Measurements from ENCODE around the gene TRAF6. TPM values are rescaled to one million over a fixed set of nuclear protein-coding genes. Genes with fewer than 3 reads are reported as not detected.

Gene TRAF6
- total and polyA plus RNA-seq, 9 of the 15 experiments (the other 6 are each of a cell fraction or from before 2014, with no cell fraction given) = 2.0 to 13.1 (median 8.2) TPM

GRCh38 chr11:36500315-36500721, 9.8 kb downstream of the TRAF6 start (continued):
- TF ChIP-seq ZNF609 (CRISPR knock-in tag; IDR thresholded peaks at IDR 0.05; ENCODE audit: borderline replicate concordance) = no peak
- TF ChIP-seq HDAC8 (tag; IDR thresholded peaks at IDR 0.05) = no peak
- peak; percentile 76 for TF ChIP-seq SPI1 (IDR thresholded peaks at IDR 0.05; ENCODE audit: borderline replicate concordance, low read depth, low read length)
- no peak for TF ChIP-seq TFAP4 (CRISPR knock-in tag; IDR thresholded peaks at IDR 0.05; ENCODE audit: borderline replicate concordance)
- TF ChIP-seq ZNF12 (CRISPR knock-in tag; IDR thresholded peaks at IDR 0.05) = no peak
- no peak for TF ChIP-seq HINFP (tag; conservative IDR thresholded peaks at IDR 0.05; ENCODE audit: low read depth)
- TF ChIP-seq MYBL2 (IDR thresholded peaks at IDR 0.05; ENCODE audit: low read depth) = no peak
- no peak for TF ChIP-seq MYBL2 (CRISPR knock-in tag; IDR thresholded peaks at IDR 0.05; ENCODE audit: borderline replicate concordance)
- TF ChIP-seq SAP30 (IDR thresholded peaks at IDR 0.05; ENCODE audit: borderline replicate concordance, insufficient read depth, low read depth, low read length, poor library complexity, severe bottlenecking) = no peak
- TF ChIP-seq ZNF695 (CRISPR knock-in tag; IDR thresholded peaks at IDR 0.05) = no peak
- TF ChIP-seq SRSF1 (IDR thresholded peaks at IDR 0.05; ENCODE audit: low read depth, low read length) = no peak
- 0 out of 2 replicates have a peak, but pooled peaks have one; percentile 30 for TF ChIP-seq JUN (IDR thresholded peaks at IDR 0.05; ENCODE audit: borderline replicate concordance, low read depth, low read length)
- TF ChIP-seq JUN (CRISPR knock-in tag; IDR thresholded peaks at IDR 0.05; ENCODE audit: borderline replicate concordance) = no peak
- no peak for TF ChIP-seq ZNF224 (CRISPR knock-in tag; IDR thresholded peaks at IDR 0.05)
- no peak for TF ChIP-seq CAMTA2 (CRISPR knock-in tag; conservative IDR thresholded peaks at IDR 0.05)
- TF ChIP-seq ILK (tag; IDR thresholded peaks at IDR 0.05; ENCODE audit: borderline replicate concordance, low read depth) = no peak
- no peak for TF ChIP-seq CBX1 (IDR thresholded peaks at IDR 0.05; ENCODE audit: low read depth)
- TF ChIP-seq E2F3 (CRISPR knock-in tag; IDR thresholded peaks at IDR 0.05) = no peak
- TF ChIP-seq RBM39 (optimal IDR thresholded peaks at IDR 0.05; ENCODE audit: low read depth, low read length) = no peak
- no peak for TF ChIP-seq HNRNPL (IDR thresholded peaks at IDR 0.05; ENCODE audit: low read depth, low read length)
- TF ChIP-seq ZNF140 (CRISPR knock-in tag; IDR thresholded peaks at IDR 0.05) = no peak
- TF ChIP-seq MEF2D (tag; conservative IDR thresholded peaks at IDR 0.05; ENCODE audit: low read depth) = 0 out of 2 replicates have a peak, but pooled peaks have one; percentile 24
